ENCODE results near the gene SPTBN4. TPM values are rescaled to one million over a fixed set of nuclear protein-coding genes. Genes with fewer than 3 reads are reported as not detected.
A peak's percentile ranks its signal among the peaks of the same experiment; 100 is the strongest.

SPTBN4 gene
- total RNA-seq, 2 donors from 2014 or later, result 0.79 to 2.0 TPM

- Mint-ChIP-seq H3K9me3 (no peaks in the 10 kb centered on the region), H3K27me3 (ENCODE audit: insufficient read depth) (no peaks in the 10 kb centered on the region), H3K4me1 (peaks cover 15% of the 10 kb centered on the region), H3K27ac (no peak overlapping the region), H3K4me3 (no peak overlapping the region), H3K36me3 (ENCODE audit: low read depth) (peaks cover 31% of the 10 kb centered on the region)
- Histone ChIP-seq H3K4me3 (ENCODE audit: low read length) (no peak overlapping the region), H3K27me3 (ENCODE audit: control insufficient read depth, insufficient read depth, low read length, poor library complexity, severe bottlenecking) (no peaks in the 10 kb centered on the region), H3K4me1 (ENCODE audit: control insufficient read depth, insufficient read depth, low read length) (no peaks in the 10 kb centered on the region), H3K27ac (ENCODE audit: low read depth, low read length) (no peak overlapping the region), H3K9me3 (ENCODE audit: control insufficient read depth, low read length) (no peaks in the 10 kb centered on the region), H3K9ac (ENCODE audit: extremely low read depth, low read length, poor library complexity, severe bottlenecking) (no peak overlapping the region), H3K36me3 (ENCODE audit: control insufficient read depth, insufficient read depth, low read length) (peaks cover 29% of the 10 kb centered on the region)
- no peak for DNase-seq
- WGBS, 2 experiments (ENCODE audit: insufficient coverage in 1 of 2, insufficient read length in 1 of 2), result 93 to 98% methylated on average over 3 of the region's 3 CpGs
- TF ChIP-seq CTCF (conservative IDR thresholded peaks at IDR 0.05), result no peak
These were observed 28.5 kb upstream of the SPTBN4 start for GRCh38 chr19:40438284-40438683.

GRCh38 chr19:40441719-40442253, 25.0 kb upstream of the SPTBN4 start:
- H3K9me3 ChIP-seq (ENCODE audit: control insufficient read depth, low read length), result no peaks in the 10 kb centered on the region
- H3K4me3 Mint-ChIP-seq, result peak overlapping the region; percentile 99
- peaks cover 29% of the 10 kb centered on the region for H3K36me3 ChIP-seq (ENCODE audit: control insufficient read depth, insufficient read depth, low read length)
- peak overlapping the region; percentile 99 for H3K27ac Mint-ChIP-seq
- H3K27me3 Mint-ChIP-seq (ENCODE audit: insufficient read depth), result no peaks in the 10 kb centered on the region
- H3K27ac ChIP-seq (ENCODE audit: low read depth, low read length), result no peak overlapping the region
- H3K4me1 ChIP-seq (ENCODE audit: control insufficient read depth, insufficient read depth, low read length), result peaks cover 4% of the 10 kb centered on the region
- H3K9ac ChIP-seq (ENCODE audit: extremely low read depth, low read length, poor library complexity, severe bottlenecking), result peak overlapping the region; percentile 58
- H3K9me3 Mint-ChIP-seq, result no peaks in the 10 kb centered on the region
- H3K36me3 Mint-ChIP-seq (ENCODE audit: low read depth), result peaks cover 31% of the 10 kb centered on the region
- H3K27me3 ChIP-seq (ENCODE audit: control insufficient read depth, insufficient read depth, low read length, poor library complexity, severe bottlenecking), result no peaks in the 10 kb centered on the region
- WGBS, 2 experiments (ENCODE audit: insufficient coverage in 1 of 2, insufficient read length in 1 of 2), result 95 to 99% methylated on average over 11 of the region's 11 CpGs
- H3K4me3 ChIP-seq (ENCODE audit: low read length), result peak overlapping the region; percentile 100
- DNase-seq, result no peak
- TF ChIP-seq CTCF (conservative IDR thresholded peaks at IDR 0.05), result no peak
- H3K4me1 Mint-ChIP-seq, result peaks cover 28% of the 10 kb centered on the region

- 27 to 30% methylated on average over 19 to 22 of the region's 22 CpGs for WGBS, 2 experiments (ENCODE audit: insufficient coverage in 1 of 2, insufficient read length in 1 of 2)
- DNase-seq, result no peak
These were observed 24.3 kb upstream of the SPTBN4 start for GRCh38 chr19:40442328-40443130.

More at GRCh38 chr19:40442328-40443130, 24.3 kb upstream of the SPTBN4 start:
- H3K4me1 Mint-ChIP-seq, result peaks cover 28% of the 10 kb centered on the region
- peak overlapping the region; percentile 100 for H3K4me3 ChIP-seq (ENCODE audit: low read length)
- H3K27ac Mint-ChIP-seq, result peak overlapping the region; percentile 99
- peak overlapping the region; percentile 3 for H3K27ac ChIP-seq (ENCODE audit: low read depth, low read length)
- no peaks in the 10 kb centered on the region for H3K27me3 ChIP-seq (ENCODE audit: control insufficient read depth, insufficient read depth, low read length, poor library complexity, severe bottlenecking)
- H3K9me3 Mint-ChIP-seq, result no peaks in the 10 kb centered on the region
- H3K9me3 ChIP-seq (ENCODE audit: control insufficient read depth, low read length), result no peaks in the 10 kb centered on the region
- TF ChIP-seq CTCF (conservative IDR thresholded peaks at IDR 0.05), result no peak
- peaks cover 31% of the 10 kb centered on the region for H3K36me3 Mint-ChIP-seq (ENCODE audit: low read depth)
- no peaks in the 10 kb centered on the region for H3K27me3 Mint-ChIP-seq (ENCODE audit: insufficient read depth)
- peaks cover 4% of the 10 kb centered on the region for H3K4me1 ChIP-seq (ENCODE audit: control insufficient read depth, insufficient read depth, low read length)
- H3K9ac ChIP-seq (ENCODE audit: extremely low read depth, low read length, poor library complexity, severe bottlenecking), result peak overlapping the region; percentile 58
- peak overlapping the region; percentile 99 for H3K4me3 Mint-ChIP-seq
- peaks cover 29% of the 10 kb centered on the region for H3K36me3 ChIP-seq (ENCODE audit: control insufficient read depth, insufficient read depth, low read length)

All from endodermal cell (in vitro differentiated cells).